CD8-positive, alpha-beta memory T cell (primary cell): ENCODE measurements around the gene TENM4. TPM values are rescaled to one million over a fixed set of nuclear protein-coding genes. Genes with fewer than 3 reads are reported as not detected.

ENCODE experiments used
- CTCF ChIA-PET: fragments of 350-600 bp; sonication (Branson Sonifier 250); formaldehyde crosslinking; loops from one replicate; lab custom pipeline; 2021; ENCODE audit warnings: antibody characterized with exemption; lab: Charles Lee
- POLR2A ChIA-PET: fragments of 350-600 bp; sonication (Branson Sonifier 250); formaldehyde crosslinking; loops from one replicate; lab custom pipeline; 2021; ENCODE audit warnings: antibody characterized with exemption; lab: Charles Lee
- DNase-seq, 5 donors: peaks; one replicate each; pipeline versions ENCODE4 v3.0.0 to v3.0.0-alpha.2; 2020 to 2022; ENCODE audit warnings: mixed read lengths in 1 of 5
- H3K27ac ChIP-seq: one replicate; pipeline ENCODE4 v1.7.0; 2013; ENCODE audit warnings: low read depth, mild to moderate bottlenecking, low read length, moderate library complexity
- H3K27me3 ChIP-seq: 2 replicates; pipeline ENCODE4 v1.7.0; 2013; ENCODE audit warnings: low read length, mild to moderate bottlenecking; ENCODE audit not compliant: insufficient read depth, poor library complexity, severe bottlenecking
- H3K36me3 ChIP-seq: 2 replicates; pipeline ENCODE4 v1.7.0; 2013; ENCODE audit warnings: mild to moderate bottlenecking, low read length, moderate library complexity; ENCODE audit not compliant: insufficient read depth
- H3K4me1 ChIP-seq: 2 replicates; pipeline ENCODE4 v1.7.0; 2013; ENCODE audit warnings: mild to moderate bottlenecking, low read length, moderate library complexity; ENCODE audit not compliant: insufficient read depth
- H3K4me3 ChIP-seq: 2 replicates; pipeline ENCODE4 v1.7.0; 2013; ENCODE audit warnings: mild to moderate bottlenecking, low read length
- H3K9me3 ChIP-seq: 2 replicates; pipeline ENCODE4 v1.7.0; 2013; ENCODE audit warnings: mild to moderate bottlenecking, low read length
- H3K27ac Mint-ChIP-seq, 8 donors: one replicate each; pipeline ENCODE4 v1.8.0; 2020 to 2021; ENCODE audit warnings: mixed read lengths in 8 of 8, mild to moderate bottlenecking in 6 of 8, inconsistent platforms in 3 of 8, moderate library complexity in 3 of 8
- H3K27me3 Mint-ChIP-seq, 2 donors: one replicate each; pipeline ENCODE4 v1.8.0; 2020 to 2021; ENCODE audit warnings: mixed read lengths in 2 of 2, mild to moderate bottlenecking in 1 of 2, moderate library complexity in 1 of 2
- H3K36me3 Mint-ChIP-seq, 3 donors: one replicate each; pipeline ENCODE4 v1.8.0; 2020 to 2021; ENCODE audit warnings: mixed read lengths in 3 of 3, inconsistent platforms in 1 of 3, mild to moderate bottlenecking in 1 of 3
- H3K4me1 Mint-ChIP-seq, 3 donors: one replicate each; pipeline ENCODE4 v1.8.0; 2020 to 2021; ENCODE audit warnings: mixed read lengths in 3 of 3, inconsistent platforms in 1 of 3, mild to moderate bottlenecking in 1 of 3
- H3K4me3 Mint-ChIP-seq, 7 donors: one replicate each; pipeline ENCODE4 v1.8.0; 2020 to 2021; ENCODE audit warnings: mixed read lengths in 7 of 7, mild to moderate bottlenecking in 6 of 7, moderate library complexity in 4 of 7, inconsistent platforms in 2 of 7
- H3K9me3 Mint-ChIP-seq, 5 donors: one replicate each; pipeline ENCODE4 v1.8.0; 2020 to 2022; ENCODE audit warnings: mixed read lengths in 5 of 5, mild to moderate bottlenecking in 3 of 5, moderate library complexity in 2 of 5, inconsistent platforms in 1 of 5
- polyA plus RNA-seq: library from polyadenylated mRNA; unstranded; fragments of 300-500 nt; fragmentation: Illumina TruSeq; gene quantifications from one replicate; pipeline ENCODE4 v1.2.3, GENCODE V29; 2021
- total RNA-seq, 2 experiments: library from RNA; stranded (reverse); gene quantifications; one replicate each; pipeline ENCODE4 v1.2.3, GENCODE V29; 2021

Gene TENM4
- total and polyA plus RNA-seq, 3 experiments from 2014 or later, result not detected

DNA sequence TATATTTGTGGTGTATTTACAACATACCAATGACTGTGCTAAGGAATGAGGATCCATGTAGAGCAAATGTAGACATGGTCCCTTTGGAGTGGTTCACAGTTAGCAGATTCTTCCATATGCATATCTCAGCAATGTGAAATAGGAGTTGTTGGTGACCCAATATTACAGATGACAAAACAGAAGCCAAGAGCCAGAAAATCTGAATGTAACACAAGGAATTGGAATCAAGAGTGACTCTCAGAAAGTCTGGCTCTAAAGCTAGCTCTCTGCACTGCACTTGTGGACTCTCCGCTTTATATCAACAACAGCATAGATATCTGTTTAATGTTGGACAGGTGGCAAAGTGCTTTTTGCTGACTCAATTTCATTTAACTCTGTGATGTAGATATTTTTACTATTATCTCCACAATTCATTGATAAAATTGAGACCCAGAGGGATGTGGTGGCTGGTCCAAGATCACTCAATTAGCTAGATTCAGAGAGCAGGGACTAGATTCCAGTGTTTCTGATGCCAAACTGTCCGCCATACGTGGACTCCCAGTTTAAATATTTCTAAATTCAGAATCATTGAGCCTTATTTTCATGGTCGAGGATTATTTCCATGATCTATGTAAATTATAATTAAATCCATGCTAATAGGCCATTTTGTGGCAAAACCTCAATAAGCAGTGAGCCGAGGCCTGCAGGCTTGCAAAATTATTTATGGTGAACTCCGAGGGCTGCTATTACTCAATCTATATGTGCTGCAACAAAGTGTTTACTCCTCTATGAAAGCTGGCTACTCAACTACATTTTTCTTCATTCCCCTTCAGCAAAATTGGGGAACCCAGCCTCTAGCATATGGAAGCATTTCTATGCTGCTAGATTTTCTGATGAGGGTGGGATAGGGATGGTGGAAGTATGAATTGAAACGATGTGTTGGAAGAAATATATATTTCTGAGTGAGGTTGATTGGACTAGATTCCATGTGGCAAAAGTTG is 21.1 kb upstream of the TENM4 start:
- Histone ChIP-seq H3K4me3 (no peak overlapping the region), H3K36me3 (no peaks in the 10 kb centered on the region), H3K27ac (no peak overlapping the region), H3K9me3 (no peaks in the 10 kb centered on the region), H3K27me3 (no peaks in the 10 kb centered on the region), H3K4me1 (no peaks in the 10 kb centered on the region)
- Mint-ChIP-seq H3K36me3 (no peaks in the 10 kb centered on the region), H3K27me3 (no peaks in the 10 kb centered on the region), H3K27ac (no peak overlapping the region), H3K4me1 (no peaks in the 10 kb centered on the region), H3K4me3 (no peak overlapping the region), H3K9me3 (peaks cover 0 to 4% (median 2%) of the 10 kb centered on the region in 5 donors)
- CTCF ChIA-PET, result no interaction called here
- no peak for DNase-seq
- POLR2A ChIA-PET, result no interaction called here

DNA sequence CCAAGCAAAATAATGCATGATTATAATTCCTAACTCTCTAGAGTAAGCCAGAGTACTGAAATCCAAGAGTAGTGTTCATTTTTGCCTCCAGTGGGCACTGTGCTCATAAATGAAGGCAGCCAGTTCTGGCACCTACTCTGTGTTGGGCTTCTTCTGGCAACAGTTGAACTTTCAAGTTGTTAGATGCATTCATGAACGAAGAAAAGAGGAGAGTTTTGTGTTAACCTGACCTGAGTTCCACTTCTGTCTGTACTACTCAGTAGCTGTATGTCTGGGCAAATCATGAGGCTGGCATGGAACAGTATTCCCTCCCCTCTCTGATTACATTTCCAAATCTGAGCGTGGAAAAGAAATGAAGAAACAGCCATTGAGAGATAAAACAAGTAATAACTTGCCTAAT is 20.3 kb upstream of the TENM4 start:
- Histone ChIP-seq H3K27ac (no peak overlapping the region), H3K36me3 (no peaks in the 10 kb centered on the region), H3K27me3 (no peaks in the 10 kb centered on the region), H3K4me3 (no peak overlapping the region), H3K4me1 (no peaks in the 10 kb centered on the region), H3K9me3 (no peaks in the 10 kb centered on the region)
- Mint-ChIP-seq H3K27ac (no peak overlapping the region), H3K4me3 (no peak overlapping the region), H3K27me3 (no peaks in the 10 kb centered on the region), H3K36me3 (no peaks in the 10 kb centered on the region), H3K4me1 (no peaks in the 10 kb centered on the region), H3K9me3 (peaks cover 0 to 7% (median 4%) of the 10 kb centered on the region in 5 donors)
- DNase-seq, result no peak
- ChIA-PET CTCF (no interaction called here), POLR2A (no interaction called here)

DNA sequence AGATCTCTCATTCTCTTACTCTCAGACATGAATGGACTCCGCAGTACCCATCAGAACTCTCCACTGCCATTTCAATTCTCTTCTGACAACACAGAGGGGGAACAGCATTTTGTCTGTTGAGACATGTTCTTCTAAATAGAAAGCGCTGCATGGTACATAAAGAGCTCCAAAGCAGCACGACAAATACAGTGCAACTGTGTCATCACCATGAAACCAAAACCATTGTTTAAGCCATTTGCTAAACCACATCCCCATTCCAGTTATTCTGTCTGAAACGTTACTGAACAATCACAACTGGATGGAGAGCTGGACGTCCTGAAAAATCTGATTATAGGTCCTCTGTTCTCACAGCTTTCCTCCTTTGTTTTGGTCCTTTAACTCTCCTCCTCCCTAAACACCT is 17.9 kb upstream of the TENM4 start:
- H3K27me3 ChIP-seq, result no peaks in the 10 kb centered on the region
- ChIA-PET CTCF (no interaction called here), POLR2A (no interaction called here)
- no peaks in the 10 kb centered on the region for H3K4me1 ChIP-seq
- H3K4me3 Mint-ChIP-seq, result no peak overlapping the region
- no peaks in the 10 kb centered on the region for H3K4me1 Mint-ChIP-seq
- no peaks in the 10 kb centered on the region for H3K36me3 ChIP-seq
- no peaks in the 10 kb centered on the region for H3K9me3 ChIP-seq
- H3K4me3 ChIP-seq, result no peak overlapping the region
- H3K27ac ChIP-seq, result no peak overlapping the region
- peaks cover 0 to 9% (median 6%) of the 10 kb centered on the region in 5 donors for H3K9me3 Mint-ChIP-seq
- no peak overlapping the region for H3K27ac Mint-ChIP-seq
- H3K27me3 Mint-ChIP-seq, result no peaks in the 10 kb centered on the region
- no peak for DNase-seq
- H3K36me3 Mint-ChIP-seq, result no peaks in the 10 kb centered on the region

DNA sequence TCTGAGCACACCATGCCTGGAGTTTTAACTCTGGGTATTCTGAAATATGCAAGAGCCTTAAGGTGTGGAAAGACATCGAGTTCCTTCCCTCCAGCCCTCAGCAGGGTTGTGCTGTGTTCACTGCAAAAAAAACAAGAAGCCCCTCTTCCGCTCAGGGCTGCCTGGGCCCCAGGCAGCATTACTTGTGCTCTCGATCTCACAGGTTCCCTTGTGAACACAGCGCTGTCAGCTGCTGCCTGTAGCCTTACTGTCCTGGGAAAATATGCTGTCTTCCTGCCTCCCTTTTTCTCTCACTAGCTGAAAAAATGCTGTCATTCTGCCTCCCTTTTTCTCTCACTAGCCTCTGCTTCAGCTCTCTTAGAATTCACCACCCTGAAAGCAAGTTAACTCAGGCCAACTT is 15.7 kb upstream of the TENM4 start:
- H3K4me1 Mint-ChIP-seq, result no peaks in the 10 kb centered on the region
- Histone ChIP-seq H3K27ac (no peak overlapping the region), H3K36me3 (no peaks in the 10 kb centered on the region), H3K27me3 (no peaks in the 10 kb centered on the region), H3K4me3 (no peak overlapping the region), H3K4me1 (no peaks in the 10 kb centered on the region), H3K9me3 (no peaks in the 10 kb centered on the region)
- H3K36me3 Mint-ChIP-seq, result no peaks in the 10 kb centered on the region
- ChIA-PET CTCF (no interaction called here), POLR2A (no interaction called here)
- H3K27ac Mint-ChIP-seq, result no peak overlapping the region
- H3K4me3 Mint-ChIP-seq, result no peak overlapping the region
- no peaks in the 10 kb centered on the region for H3K27me3 Mint-ChIP-seq
- H3K9me3 Mint-ChIP-seq, result peaks cover 0 to 9% (median 4%) of the 10 kb centered on the region in 5 donors
- DNase-seq, result no peak

DNA sequence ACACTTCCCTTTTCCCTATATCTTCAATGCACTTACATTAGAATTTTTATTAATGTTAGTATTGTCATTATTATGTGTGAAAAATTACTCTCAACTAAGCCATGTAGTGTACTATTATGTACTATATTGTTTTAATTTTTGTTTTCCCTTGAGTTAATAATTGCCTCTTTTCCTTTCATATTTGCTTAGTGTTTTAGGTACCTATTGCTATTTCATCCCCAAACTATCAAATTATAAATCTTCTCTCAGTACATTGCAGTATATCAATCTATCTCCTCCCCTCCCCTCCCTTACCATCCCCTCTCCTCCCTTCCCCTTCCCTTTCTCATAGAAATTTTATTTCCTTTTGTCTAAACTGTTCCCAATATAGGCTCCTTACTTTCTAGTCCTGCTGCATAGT is 12.8 kb upstream of the TENM4 start:
- H3K27me3 Mint-ChIP-seq, result no peaks in the 10 kb centered on the region
- Histone ChIP-seq H3K27ac (no peak overlapping the region), H3K4me1 (no peaks in the 10 kb centered on the region), H3K27me3 (no peaks in the 10 kb centered on the region), H3K9me3 (no peaks in the 10 kb centered on the region), H3K4me3 (no peak overlapping the region), H3K36me3 (no peaks in the 10 kb centered on the region)
- H3K4me3 Mint-ChIP-seq, result no peak overlapping the region
- CTCF ChIA-PET, result no interaction called here
- H3K9me3 Mint-ChIP-seq, result peaks cover 0 to 13% (median 3%) of the 10 kb centered on the region in 5 donors
- no peak for DNase-seq
- no peak overlapping the region for H3K27ac Mint-ChIP-seq
- no peaks in the 10 kb centered on the region for H3K4me1 Mint-ChIP-seq
- POLR2A ChIA-PET, result no interaction called here
- H3K36me3 Mint-ChIP-seq, result no peaks in the 10 kb centered on the region

DNA sequence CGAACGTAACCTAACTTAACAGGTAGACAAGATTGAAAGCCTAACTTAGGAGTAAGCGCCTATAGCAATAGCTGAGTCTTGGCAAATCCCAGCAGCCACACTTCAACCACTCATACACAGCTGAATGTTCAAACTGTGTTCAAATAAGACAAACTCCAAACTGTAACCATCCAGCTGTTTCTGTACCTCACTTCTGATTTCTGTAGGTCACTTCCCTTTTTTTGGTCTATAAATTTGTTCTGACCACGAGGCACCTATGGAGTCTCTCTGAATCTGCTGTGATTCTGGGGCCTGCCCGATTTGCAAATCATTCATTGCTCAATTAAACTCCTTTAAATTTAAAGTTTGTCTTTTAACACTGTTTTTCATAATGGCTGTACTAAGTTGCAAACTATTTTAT is 8.2 kb upstream of the TENM4 start:
- Histone ChIP-seq H3K4me3 (no peak overlapping the region), H3K9me3 (no peaks in the 10 kb centered on the region), H3K27ac (no peak overlapping the region), H3K36me3 (no peaks in the 10 kb centered on the region), H3K4me1 (no peaks in the 10 kb centered on the region), H3K27me3 (no peaks in the 10 kb centered on the region)
- POLR2A ChIA-PET, result no interaction called here
- Mint-ChIP-seq H3K4me1 (no peaks in the 10 kb centered on the region), H3K36me3 (no peaks in the 10 kb centered on the region), H3K9me3 (peaks cover 0 to 4% (median 0%) of the 10 kb centered on the region in 5 donors), H3K27ac (no peak overlapping the region), H3K4me3 (no peak overlapping the region), H3K27me3 (peaks cover 3 to 5% of the 10 kb centered on the region in 2 donors)
- CTCF ChIA-PET, result no interaction called here
- no peak for DNase-seq

DNA sequence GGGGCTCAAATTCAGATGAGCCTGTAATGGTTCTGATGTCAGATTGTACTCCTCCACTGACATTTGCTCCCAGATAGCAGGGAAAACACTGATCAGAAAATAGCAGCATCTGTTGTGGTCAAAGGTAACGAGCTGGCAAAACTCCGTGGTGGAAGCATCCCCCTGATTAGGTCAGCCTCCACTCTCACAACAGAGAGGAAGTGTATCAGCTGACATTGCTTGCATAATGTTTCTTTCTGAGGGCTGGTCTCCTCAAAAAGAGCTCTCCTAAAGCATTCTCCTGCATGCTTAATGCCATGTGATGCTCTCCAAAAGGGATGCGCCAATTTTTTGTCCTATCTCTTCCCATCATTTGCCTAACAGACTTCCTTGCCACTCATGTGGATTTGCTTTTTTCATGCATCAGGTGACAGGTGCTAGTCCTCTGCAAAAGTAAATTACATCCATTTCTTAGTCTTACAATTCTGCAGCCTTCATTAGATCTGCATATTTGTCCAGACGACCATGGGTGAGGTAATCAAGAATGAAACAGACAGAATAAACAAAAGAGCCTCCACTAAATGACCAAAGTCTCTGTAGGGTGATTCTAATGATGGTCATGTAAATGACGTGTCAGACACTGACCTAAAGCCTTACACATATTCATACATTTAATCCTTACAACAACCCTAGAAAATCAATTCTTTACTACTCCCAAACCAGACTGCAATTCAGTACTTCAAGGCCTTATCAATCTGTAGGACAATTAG is 6.4 kb upstream of the TENM4 start:
- H3K27me3 Mint-ChIP-seq, result peaks cover 14 to 19% of the 10 kb centered on the region in 2 donors
- H3K9me3 Mint-ChIP-seq, result peaks cover 0 to 6% (median 0%) of the 10 kb centered on the region in 5 donors
- H3K36me3 Mint-ChIP-seq, result no peaks in the 10 kb centered on the region
- ChIA-PET CTCF (no interaction called here), POLR2A (no interaction called here)
- no peaks in the 10 kb centered on the region for H3K9me3 ChIP-seq
- no peak overlapping the region for H3K4me3 ChIP-seq
- no peaks in the 10 kb centered on the region for H3K36me3 ChIP-seq
- H3K4me1 Mint-ChIP-seq, result no peaks in the 10 kb centered on the region
- DNase-seq, result no peak
- no peak overlapping the region for H3K27ac ChIP-seq
- no peak overlapping the region for H3K4me3 Mint-ChIP-seq
- H3K4me1 ChIP-seq, result no peaks in the 10 kb centered on the region
- H3K27ac Mint-ChIP-seq, result no peak overlapping the region
- peaks cover 5% of the 10 kb centered on the region for H3K27me3 ChIP-seq

DNA sequence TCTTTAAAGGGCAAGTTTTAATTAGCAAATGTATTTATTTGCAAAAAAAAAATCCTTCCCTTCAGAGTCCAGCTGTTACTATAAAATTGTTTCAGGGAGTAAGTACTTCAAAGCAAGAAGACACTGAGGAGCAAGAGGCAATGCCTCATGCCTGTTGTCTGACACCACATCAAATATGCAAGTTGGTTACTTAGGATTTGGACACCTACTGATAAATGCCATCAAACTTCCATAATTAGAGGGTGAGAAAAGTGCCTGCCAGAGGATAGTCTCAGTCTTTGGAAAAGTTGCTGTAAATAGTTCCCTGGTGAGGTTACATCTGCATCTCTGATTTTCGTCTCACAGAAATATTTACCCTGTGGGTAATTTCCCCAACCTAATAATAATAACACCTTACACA is 4.1 kb upstream of the TENM4 start:
- H3K9me3 ChIP-seq, result no peaks in the 10 kb centered on the region
- no peak overlapping the region for H3K27ac ChIP-seq
- Mint-ChIP-seq H3K36me3 (no peaks in the 10 kb centered on the region), H3K9me3 (peaks cover 4 to 15% (median 8%) of the 10 kb centered on the region in 5 donors), H3K27ac (no peak overlapping the region), H3K27me3 (peaks cover 20 to 33% of the 10 kb centered on the region in 2 donors), H3K4me3 (no peak overlapping the region), H3K4me1 (peaks cover 2 to 7% (median 6%) of the 10 kb centered on the region in 3 donors)
- no peaks in the 10 kb centered on the region for H3K4me1 ChIP-seq
- H3K4me3 ChIP-seq, result no peak overlapping the region
- H3K36me3 ChIP-seq, result no peaks in the 10 kb centered on the region
- DNase-seq, result no peak
- POLR2A ChIA-PET, result no interaction called here
- CTCF ChIA-PET, result no interaction called here
- H3K27me3 ChIP-seq, result peaks cover 11% of the 10 kb centered on the region
